SJSA1 (cell line): Measurements from ENCODE around the gene PIK3IP1. TPM values are rescaled to one million over a fixed set of nuclear protein-coding genes. Genes with fewer than 3 reads are reported as not detected.
"Not testable (repeated sequence)": the region's sequence is repeated elsewhere in the genome, so short reads cannot be mapped to it uniquely, and the experiment has no call there.

Experiments used
- DNase-seq, 2 experiments: peaks; one replicate each; pipeline ENCODE4 v3.0.0-alpha.2; 2015 to 2020; ENCODE audit warnings: low spot score in 2 of 2, low read depth in 1 of 2
- H3K27ac ChIP-seq: fragments of 250-450 bp; sonication (Bioruptor Pico); 2 replicates; pipeline ENCODE4 v1.5.1; 2020; ENCODE audit warnings: mild to moderate bottlenecking, moderate library complexity
- H3K27me3 ChIP-seq: fragments of 250-450 bp; sonication (Bioruptor Pico); replicated peaks from 2 replicates; pipeline ENCODE4 v1.5.1; 2020; ENCODE audit warnings: mild to moderate bottlenecking, moderate library complexity
- H3K36me3 ChIP-seq: fragments of 250-450 bp; sonication (Bioruptor Pico); 2 replicates; pipeline ENCODE4 v1.5.1; 2020; ENCODE audit warnings: mild to moderate bottlenecking
- H3K4me1 ChIP-seq: fragments of 250-450 bp; sonication (Bioruptor Pico); replicated peaks from 2 replicates; pipeline ENCODE4 v1.6.1; 2021; ENCODE audit warnings: mild to moderate bottlenecking
- H3K4me3 ChIP-seq: fragments of 250-450 bp; sonication (Bioruptor Pico); 2 replicates; pipeline ENCODE4 v1.5.1; 2020; ENCODE audit warnings: mild to moderate bottlenecking
- H3K9me3 ChIP-seq: fragments of 250-450 bp; sonication (Bioruptor Pico); replicated peaks from 2 replicates; pipeline ENCODE4 v1.5.1; 2020; ENCODE audit warnings: mild to moderate bottlenecking
- total RNA-seq: library from RNA; depleted of rRNA; stranded (reverse); fragments of >200 nt; shearing (Covaris generic); gene quantifications from 2 replicates; pipeline ENCODE4 v1.2.3, GENCODE V29; 2014

Gene PIK3IP1
- total RNA-seq, 1 experiment from 2014 or later: 1.3 TPM

DNA sequence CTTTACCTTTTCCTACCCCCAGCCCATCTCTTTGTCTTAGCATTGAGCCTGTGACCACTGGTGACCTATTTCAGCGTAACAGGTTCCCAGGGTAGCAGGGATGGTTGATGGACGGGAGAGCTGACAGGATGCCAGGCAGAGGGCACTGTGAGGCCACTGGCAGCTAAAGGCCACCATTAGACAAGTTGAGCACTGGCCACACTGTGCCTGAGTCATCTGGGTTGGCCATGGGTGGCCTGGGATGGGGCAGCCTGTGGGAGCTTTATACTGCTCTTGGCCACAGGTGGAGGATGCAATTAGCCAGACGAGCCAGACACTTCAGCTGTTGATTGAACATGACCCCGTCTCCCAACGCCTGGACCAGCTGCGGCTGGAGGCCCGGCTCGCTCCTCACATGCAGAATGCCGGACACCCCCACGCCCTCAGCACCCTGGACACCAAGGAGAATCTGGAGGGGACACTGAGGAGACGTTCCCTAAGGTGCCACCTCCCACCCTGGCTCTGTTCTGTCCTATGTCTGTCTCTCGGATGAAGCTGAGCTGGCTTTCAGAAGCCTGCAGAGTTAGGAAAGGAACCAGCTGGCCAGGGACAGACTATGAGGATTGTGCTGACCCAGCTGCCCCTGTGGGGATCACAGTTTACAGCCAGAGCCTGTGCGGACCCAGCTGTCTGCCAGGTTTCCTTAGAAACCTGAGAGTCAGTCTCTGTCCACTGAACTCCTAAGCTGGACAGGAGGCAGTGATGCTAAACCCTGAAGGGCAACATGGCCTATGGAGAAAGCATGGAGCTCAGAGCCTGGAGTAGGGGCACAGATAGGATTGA lies 29.8 kb downstream of the PIK3IP1 start:
- H3K27me3 ChIP-seq: no peaks in the 10 kb centered on the region
- H3K27ac ChIP-seq: no peak overlapping the region
- no peaks in the 10 kb centered on the region for H3K9me3 ChIP-seq
- no peak overlapping the region for H3K4me3 ChIP-seq
- peaks cover 62% of the 10 kb centered on the region for H3K36me3 ChIP-seq
- no peak for DNase-seq
- H3K4me1 ChIP-seq: no peaks in the 10 kb centered on the region

DNA sequence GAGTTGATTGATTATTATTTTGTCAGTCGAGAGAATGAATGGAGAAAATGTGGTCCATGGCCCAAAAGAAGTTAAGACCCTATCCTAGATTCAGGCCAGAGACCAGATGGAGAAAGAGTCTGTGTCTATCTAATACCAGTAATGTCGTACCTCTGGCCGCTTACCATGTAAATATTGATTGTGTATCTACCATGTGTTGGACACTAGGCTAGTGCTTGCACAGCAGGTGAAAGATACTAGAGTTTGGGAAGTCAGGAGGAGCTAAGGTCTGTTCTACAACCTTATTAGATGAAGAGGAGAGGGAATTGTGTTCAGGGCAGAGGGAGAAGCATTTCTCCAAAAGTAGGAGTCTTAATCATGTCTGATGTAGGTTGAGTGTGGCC lies 31.8 kb downstream of the PIK3IP1 start:
- Histone ChIP-seq H3K4me3 (no peak overlapping the region), H3K27me3 (no peaks in the 10 kb centered on the region), H3K36me3 (peaks cover 50% of the 10 kb centered on the region), H3K9me3 (no peaks in the 10 kb centered on the region), H3K4me1 (no peaks in the 10 kb centered on the region), H3K27ac (no peak overlapping the region)
- no peak for DNase-seq

DNA sequence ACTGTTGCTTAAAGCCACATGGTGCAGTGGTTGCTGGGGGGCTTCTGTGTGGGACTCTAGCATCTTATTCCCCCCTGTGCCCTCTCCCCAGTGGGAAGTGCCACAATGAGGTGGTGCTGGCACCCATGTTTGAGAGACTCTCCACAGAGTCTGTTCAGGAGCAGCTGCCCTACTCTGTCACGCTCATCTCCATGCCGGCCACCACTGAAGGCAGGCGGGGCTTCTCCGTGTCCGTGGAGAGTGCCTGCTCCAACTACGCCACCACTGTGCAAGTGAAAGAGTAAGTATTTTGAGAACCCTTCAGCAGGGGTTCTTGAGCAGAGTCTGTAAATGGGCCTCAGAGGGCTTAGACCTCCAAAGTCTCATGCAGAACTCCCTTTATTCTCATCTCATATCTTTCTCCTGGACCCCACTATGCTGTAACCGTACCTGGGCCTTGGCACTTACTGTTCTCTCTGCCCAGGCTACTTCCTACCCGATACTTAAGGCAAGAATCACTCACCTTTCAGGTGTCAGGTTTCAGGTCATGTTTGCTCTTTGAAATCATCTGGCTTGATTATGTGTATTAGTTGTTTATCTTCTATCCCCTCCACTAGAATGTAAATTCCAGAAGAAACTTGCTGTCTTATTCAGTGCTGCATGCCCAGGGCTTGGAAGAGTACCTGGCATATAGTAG lies 32.4 kb downstream of the PIK3IP1 start:
- no peak for DNase-seq
- Histone ChIP-seq H3K27me3 (no peaks in the 10 kb centered on the region), H3K36me3 (peaks cover 50% of the 10 kb centered on the region), H3K9me3 (no peaks in the 10 kb centered on the region), H3K4me1 (no peaks in the 10 kb centered on the region), H3K4me3 (no peak overlapping the region), H3K27ac (no peak overlapping the region)

DNA sequence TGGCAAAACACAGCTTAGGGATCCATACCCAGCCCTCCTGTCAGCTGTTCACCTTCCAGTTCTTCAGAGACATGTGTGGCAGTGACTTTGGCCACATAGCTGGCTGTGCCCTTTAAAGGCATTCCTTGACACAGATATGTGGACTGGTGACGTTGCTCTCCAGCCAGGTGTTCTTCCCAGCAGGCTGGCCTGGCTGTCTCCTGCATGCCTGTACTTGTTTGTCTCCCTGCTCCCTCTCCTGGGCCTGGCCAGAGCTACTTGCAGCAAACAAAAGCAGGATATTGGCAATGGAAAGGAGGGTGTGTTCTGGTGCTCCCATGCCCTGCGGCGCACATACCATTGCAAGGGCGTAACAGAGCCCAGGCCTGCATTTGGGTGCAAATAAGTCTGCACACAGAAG lies 38.3 kb downstream of the PIK3IP1 start:
- Histone ChIP-seq H3K4me1 (peaks cover 7% of the 10 kb centered on the region), H3K27ac (no peak overlapping the region), H3K27me3 (no peaks in the 10 kb centered on the region), H3K9me3 (no peaks in the 10 kb centered on the region; the same call in 1 of the 2 replicates), H3K4me3 (no peak overlapping the region), H3K36me3 (peaks cover 34% of the 10 kb centered on the region)
- DNase-seq: no peak

DNA sequence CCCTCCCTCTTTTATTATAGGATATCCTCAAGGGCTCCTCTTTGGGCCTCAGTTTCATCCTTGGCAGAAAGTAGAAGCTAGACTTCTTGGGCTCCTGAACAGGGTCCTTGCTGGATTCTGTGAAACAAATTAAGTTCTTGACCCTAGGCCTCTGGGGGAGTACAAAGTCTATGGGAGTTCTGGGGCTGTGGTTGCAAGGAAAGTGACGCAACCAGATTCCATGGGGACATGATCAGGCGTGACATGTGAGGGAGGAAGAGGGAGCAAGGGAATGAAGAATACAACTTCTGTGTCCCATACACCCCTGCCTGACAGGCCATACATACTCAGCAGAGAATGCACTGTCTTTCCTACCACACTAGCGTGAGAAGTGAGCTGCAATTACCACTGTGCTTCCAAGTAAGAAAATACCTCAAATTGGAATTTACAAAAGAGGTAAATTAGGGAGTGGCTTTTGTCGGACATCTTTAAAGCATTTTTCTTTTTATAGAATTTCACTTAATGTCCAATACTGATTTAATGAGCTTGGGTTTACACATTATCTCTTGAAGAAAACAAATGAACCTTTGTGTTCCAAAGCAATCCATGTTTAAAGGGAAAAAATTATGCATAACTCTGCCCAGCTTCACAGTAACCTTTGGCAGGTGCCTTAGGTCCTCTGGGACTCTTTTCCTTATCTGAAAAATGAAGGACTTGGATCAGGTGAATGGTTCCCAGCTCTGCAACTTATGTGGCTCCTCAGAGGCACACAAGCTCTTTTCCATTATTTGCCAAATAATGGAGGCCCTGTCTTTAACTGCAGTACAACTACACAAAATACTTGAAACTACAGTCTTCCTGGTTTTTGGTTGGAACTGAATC lies 41.3 kb downstream of the PIK3IP1 start:
- H3K27ac ChIP-seq: no peak overlapping the region

DNA sequence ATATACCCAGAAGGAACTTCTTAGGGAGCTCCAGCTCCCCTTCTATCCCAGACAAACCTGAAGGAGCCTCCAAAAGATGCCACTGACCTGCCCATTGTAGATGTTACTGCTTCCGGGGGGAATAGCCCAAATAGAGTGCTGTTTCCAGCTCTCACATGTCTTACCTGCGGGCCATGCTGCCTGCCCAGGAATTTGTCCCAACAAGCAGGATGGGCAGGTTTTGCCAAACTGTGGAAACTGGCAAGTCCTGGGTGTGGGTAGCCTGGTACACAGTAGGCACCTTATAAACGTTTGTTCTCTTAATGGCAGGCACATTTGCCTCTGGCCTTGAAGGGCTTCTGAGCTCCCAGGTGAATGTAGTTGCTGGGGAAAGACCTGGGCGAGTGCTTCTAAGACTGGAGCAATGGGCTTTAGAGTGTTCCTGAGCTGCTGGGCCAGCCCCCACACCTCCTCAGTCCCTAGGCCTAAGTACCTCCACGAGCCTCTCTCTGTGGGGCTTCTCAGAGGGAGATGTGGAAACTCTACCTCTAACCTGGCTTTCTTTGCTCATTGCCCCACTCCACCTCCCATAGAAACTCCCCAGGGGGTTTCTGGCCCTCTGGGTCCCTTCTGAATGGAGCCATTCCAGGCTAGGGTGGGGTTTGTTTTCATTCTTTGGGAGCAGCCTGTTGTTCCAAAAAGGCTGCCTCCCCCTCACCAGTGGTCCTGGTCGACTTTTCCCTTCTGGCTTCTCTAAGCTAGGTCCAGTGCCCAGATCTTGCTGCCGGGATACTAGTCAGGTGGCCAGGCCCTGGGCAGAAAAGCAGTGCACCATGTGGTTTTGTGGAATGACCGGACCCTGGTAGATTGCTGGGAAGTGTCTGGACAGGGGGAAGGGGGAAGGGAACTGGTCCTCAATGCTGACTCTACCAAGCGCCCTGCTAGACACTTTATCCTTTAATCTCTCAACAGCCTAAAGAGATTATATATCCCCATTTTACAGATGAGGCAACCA lies 43.0 kb downstream of the PIK3IP1 start:
- no peaks in the 10 kb centered on the region; the same call in 1 of the 2 replicates for H3K9me3 ChIP-seq
- peak overlapping the region; percentile 40; the same call in 1 of the 2 replicates for H3K4me3 ChIP-seq
- peaks cover 22% of the 10 kb centered on the region for H3K36me3 ChIP-seq
- H3K27ac ChIP-seq: no peak overlapping the region
- H3K27me3 ChIP-seq: no peaks in the 10 kb centered on the region
- peaks cover 31% of the 10 kb centered on the region for H3K4me1 ChIP-seq
- no peak for DNase-seq

More for the DNA sequence above, 41.3 kb downstream of the PIK3IP1 start:
- H3K9me3 ChIP-seq: no peaks in the 10 kb centered on the region; the same call in 1 of the 2 replicates
- peaks cover 22% of the 10 kb centered on the region for H3K4me1 ChIP-seq
- peaks cover 24% of the 10 kb centered on the region for H3K36me3 ChIP-seq
- H3K27me3 ChIP-seq: no peaks in the 10 kb centered on the region
- H3K4me3 ChIP-seq: no peak overlapping the region
- no peak for DNase-seq

DNA sequence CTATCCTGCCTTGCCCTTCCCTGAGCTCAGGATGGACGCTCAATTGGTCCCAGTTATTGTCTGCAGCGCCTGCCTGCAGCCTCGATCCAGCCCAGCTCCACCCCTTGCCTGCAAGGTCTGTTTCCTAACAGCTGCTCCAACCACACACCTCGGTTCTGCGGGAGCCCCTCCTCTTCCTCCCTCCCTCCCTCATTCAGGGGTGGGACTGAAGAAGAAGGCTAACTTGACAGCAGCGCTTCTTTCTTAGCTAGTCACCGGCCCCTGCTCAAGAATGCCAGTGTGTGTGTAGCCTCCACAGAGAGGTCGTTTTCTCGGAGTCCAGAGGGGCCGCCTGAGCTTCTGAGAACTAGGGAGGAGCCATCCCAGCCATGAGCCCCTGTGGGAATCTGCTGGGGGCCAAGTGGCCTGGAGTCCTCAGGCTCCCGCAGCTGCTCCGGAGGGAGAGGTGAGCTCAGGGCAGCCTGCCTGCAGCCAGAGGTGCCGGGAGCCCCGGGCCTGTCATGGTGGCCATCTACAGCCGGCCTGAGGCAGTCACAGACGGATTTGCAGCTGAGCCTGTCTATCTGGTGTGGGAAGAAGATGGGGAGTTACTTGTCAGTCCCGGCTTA lies 44.0 kb downstream of the PIK3IP1 start:
- H3K4me1 ChIP-seq: peaks cover 41% of the 10 kb centered on the region
- H3K27ac ChIP-seq: no peak overlapping the region; the same call in 1 of the 2 replicates
- peaks cover 12% of the 10 kb centered on the region for H3K36me3 ChIP-seq
- DNase-seq: peak; percentile 84 to 90
- peak overlapping the region; percentile 40 for H3K4me3 ChIP-seq
- no peaks in the 10 kb centered on the region for H3K27me3 ChIP-seq
- H3K9me3 ChIP-seq: no peaks in the 10 kb centered on the region

DNA sequence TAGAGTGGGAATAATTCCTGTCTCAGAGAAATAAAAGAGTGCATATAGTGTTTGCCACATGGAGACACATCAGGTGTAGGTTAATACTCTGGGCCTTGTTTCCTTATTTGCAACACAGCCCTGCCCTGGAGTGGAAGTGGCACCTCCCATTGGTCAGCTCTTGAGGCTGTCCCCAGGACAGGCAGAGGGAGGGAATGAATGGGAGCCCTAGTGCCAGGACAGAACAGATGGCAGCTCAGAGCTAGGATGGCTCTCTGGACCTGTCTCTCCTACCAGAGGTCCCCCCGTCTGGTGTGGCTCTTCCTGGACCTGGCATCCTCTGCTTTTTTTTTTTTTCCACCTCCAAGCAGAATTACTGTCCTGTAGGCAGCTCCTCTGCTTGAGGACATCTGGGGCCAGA lies 44.6 kb downstream of the PIK3IP1 start:
- no peak for DNase-seq
- Histone ChIP-seq H3K27me3 (no peaks in the 10 kb centered on the region), H3K4me3 (no peak overlapping the region), H3K27ac (no peak overlapping the region), H3K9me3 (no peaks in the 10 kb centered on the region), H3K4me1 (peaks cover 47% of the 10 kb centered on the region), H3K36me3 (peaks cover 13% of the 10 kb centered on the region)

DNA sequence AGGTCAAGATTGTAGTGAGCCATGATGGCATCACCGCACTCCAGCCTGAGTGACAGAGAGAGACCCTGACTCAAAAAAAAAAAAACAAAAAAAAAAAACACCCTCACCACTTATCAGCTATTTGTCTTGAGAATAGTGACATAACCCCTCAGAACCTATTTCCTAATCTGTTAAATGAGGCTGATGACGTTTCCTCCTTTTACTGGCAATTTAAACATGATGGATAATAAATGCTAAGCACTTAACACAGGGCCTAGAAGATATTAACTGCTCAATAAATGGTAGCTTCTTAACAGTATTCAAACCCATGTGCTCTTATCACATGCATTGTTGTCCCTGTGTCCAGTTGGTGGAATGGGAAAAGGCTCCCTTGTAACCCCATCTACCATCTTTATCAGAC lies 45.6 kb downstream of the PIK3IP1 start:
- H3K4me1 ChIP-seq: peaks cover 57% of the 10 kb centered on the region
- DNase-seq: no peak
- peaks cover 17% of the 10 kb centered on the region for H3K36me3 ChIP-seq
- no peaks in the 10 kb centered on the region for H3K27me3 ChIP-seq
- H3K27ac ChIP-seq: no peak overlapping the region
- no peaks in the 10 kb centered on the region for H3K9me3 ChIP-seq
- H3K4me3 ChIP-seq: no peak overlapping the region

DNA sequence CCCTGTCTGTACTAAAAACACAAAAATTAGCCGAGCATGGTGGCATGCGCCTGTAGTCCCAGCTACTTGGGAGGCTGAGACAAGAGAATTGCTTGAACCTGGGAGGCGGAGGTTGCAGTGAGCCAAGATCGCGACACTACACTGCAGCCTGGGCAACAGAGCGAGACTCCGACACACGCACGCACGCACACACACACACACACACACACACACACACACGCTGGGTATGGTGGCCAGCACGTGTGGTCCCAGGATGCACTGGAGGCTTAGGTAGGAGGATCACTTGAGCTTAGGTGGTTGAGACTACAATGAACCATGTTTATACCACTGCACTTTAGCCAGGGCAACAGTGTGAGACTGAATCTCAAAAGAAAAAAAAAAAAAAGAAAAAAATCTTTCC lies 46.3 kb downstream of the PIK3IP1 start:
- not testable (repeated sequence) for H3K4me3 ChIP-seq
- H3K4me1 ChIP-seq: peaks cover 64% of the 10 kb centered on the region

DNA sequence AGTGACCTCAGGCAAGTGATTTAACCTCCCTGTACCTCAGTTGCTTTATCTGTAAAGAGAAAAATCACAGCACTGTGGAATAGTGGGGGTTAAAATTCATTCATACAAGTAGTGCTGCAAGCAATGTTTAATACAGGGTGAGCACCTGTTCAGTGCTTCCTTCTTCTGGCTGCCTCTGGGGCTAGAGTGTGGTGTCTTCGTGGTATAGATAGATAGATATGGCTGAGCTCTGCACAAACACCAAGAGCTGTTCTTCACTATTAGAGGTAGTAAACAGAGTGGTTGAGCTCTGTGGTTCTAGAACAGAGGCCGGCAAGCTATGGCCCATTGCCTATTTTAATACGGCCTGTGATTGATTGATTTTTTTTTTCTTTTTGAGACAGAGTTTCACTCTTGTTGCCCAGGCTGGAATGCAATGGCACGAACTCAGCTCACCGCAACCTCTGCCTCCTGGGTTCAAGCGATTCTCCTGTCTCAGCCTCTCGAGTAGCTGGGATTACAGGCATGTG lies 47.3 kb downstream of the PIK3IP1 start:
- H3K9me3 ChIP-seq: no peaks in the 10 kb centered on the region
- DNase-seq: no peak
- no peak overlapping the region for H3K4me3 ChIP-seq
- H3K36me3 ChIP-seq: peaks cover 8% of the 10 kb centered on the region; the same call in 1 of the 2 replicates
- H3K27me3 ChIP-seq: no peaks in the 10 kb centered on the region
- peaks cover 66% of the 10 kb centered on the region for H3K4me1 ChIP-seq
- H3K27ac ChIP-seq: peak overlapping the region; percentile 92

More for the DNA sequence above, 46.3 kb downstream of the PIK3IP1 start:
- H3K36me3 ChIP-seq: peaks cover 13% of the 10 kb centered on the region
- DNase-seq, H3K9me3 ChIP-seq, H3K27ac ChIP-seq, H3K27me3 ChIP-seq: not testable (repeated sequence)
